HL-60 (cell line): ENCODE data around the gene FOXO3.

Source experiments
- DNase-seq, 2 experiments: peaks; one replicate each; pipeline ENCODE4 v3.0.0-alpha.2; 2010 to 2020; ENCODE audit warnings: low read depth in 1 of 2, low spot score in 1 of 2
- H3K27ac ChIP-seq: fragments of 250-450 bp; sonication (Bioruptor Pico); replicated peaks from 2 replicates; pipeline ENCODE4 v1.5.1; 2020; ENCODE audit warnings: mild to moderate bottlenecking, moderate library complexity
- H3K27me3 ChIP-seq: fragments of 250-450 bp; sonication (Bioruptor Pico); 2 replicates; pipeline ENCODE4 v1.5.1; 2021; ENCODE audit warnings: mild to moderate bottlenecking, moderate library complexity; ENCODE audit not compliant: insufficient read depth, poor library complexity, severe bottlenecking
- H3K4me3 ChIP-seq: replicated peaks from 2 replicates; pipeline ENCODE4 v1.5.1; 2011; ENCODE audit warnings: mild to moderate bottlenecking, control low read depth, low read length; ENCODE audit not compliant: insufficient read depth
- CTCF ChIP-seq: IDR thresholded peaks from one replicate; pipeline ENCODE4 v1.5.1; 2011; ENCODE audit warnings: low read length, control low read depth, inconsistent platforms; ENCODE audit not compliant: insufficient read depth
- GABPA ChIP-seq: IDR thresholded peaks from 2 replicates; pipeline ENCODE4 v1.6.1; 2012; ENCODE audit warnings: low read depth
- POLR2AphosphoS5 ChIP-seq: IDR thresholded peaks from 2 replicates; pipeline ENCODE4 v1.6.1; 2012; ENCODE audit warnings: low read depth
- REST ChIP-seq: IDR thresholded peaks from 2 replicates; pipeline ENCODE4 v1.6.1; 2012; ENCODE audit warnings: low read depth; ENCODE audit not compliant: insufficient replicate concordance
- SPI1 ChIP-seq: IDR thresholded peaks from 2 replicates; pipeline ENCODE4 v1.6.1; 2012; ENCODE audit warnings: low read depth, mild to moderate bottlenecking, borderline replicate concordance

The FOXO3 gene

GRCh38 chr6:108654465-108655106 lies 93.9 kb downstream of the FOXO3 start:
- no peaks in the 10 kb centered on the region for H3K27me3 ChIP-seq
- H3K4me3 ChIP-seq: no peak overlapping the region
- no peak overlapping the region for H3K27ac ChIP-seq
- DNase-seq: no peak
- TF ChIP-seq GABPA (no peak), CTCF (no peak), REST (no peak), SPI1 (no peak), POLR2AphosphoS5 (no peak)

GRCh38 chr6:108655806-108656651 lies 95.3 kb downstream of the FOXO3 start:
- no peak overlapping the region for H3K27ac ChIP-seq

More at GRCh38 chr6:108655806-108656651, 95.3 kb downstream of the FOXO3 start:
- H3K4me3 ChIP-seq: no peak overlapping the region
- TF ChIP-seq POLR2AphosphoS5 (no peak), GABPA (no peak), REST (no peak), CTCF (no peak), SPI1 (no peak)
- DNase-seq: no peak
- H3K27me3 ChIP-seq: no peaks in the 10 kb centered on the region
